Right lobe of liver (tissue), 4 donors: ENCODE results near the gene EPO.

ENCODE experiments used
- POLR2A ChIP-seq: fragments of 450-650 bp; IDR thresholded peaks from one replicate; pipeline ENCODE4 v1.6.1; 2017; ENCODE audit warnings: antibody characterized with exemption, mild to moderate bottlenecking
- TF ChIP-seq, protein P1 (sequence below), 4 donors: fragments of 200-600 bp in 3 of 4; fragments of 450-650 bp in 1 of 4; IDR thresholded peaks; one replicate each; pipeline versions ENCODE4 v1.5.1 to v1.8.0; 2016 to 2022; ENCODE audit warnings: antibody characterized with exemption in 4 of 4, mild to moderate bottlenecking in 2 of 4
- donor health status: DM: no; HTN: no; CAD: no.
- donor health status: DM: no; HTN: no; CAD: no.
- donor health status: DM: no; HTN: yes; CAD: no.

DNA sequence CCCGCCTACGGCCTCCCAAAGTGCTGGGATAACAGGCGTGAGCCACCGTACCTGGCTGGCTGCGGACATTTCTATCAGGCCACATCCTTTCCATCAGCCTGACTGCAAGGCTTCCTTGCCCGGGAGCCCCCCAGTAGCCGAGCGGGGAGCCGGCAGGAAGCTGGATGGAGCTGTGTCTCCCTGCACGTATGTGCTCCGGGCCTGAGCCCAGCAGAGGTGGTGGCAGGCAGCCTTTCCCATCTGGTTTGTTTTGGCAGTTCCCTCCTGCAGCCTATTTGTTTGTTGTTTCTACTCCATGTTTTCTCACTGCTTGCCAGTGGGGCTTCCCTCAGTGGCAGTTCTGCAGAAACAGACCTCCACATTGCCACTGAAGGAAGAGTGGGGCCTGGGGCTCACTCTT, 8.9 kb upstream of the EPO start:
- TF ChIP-seq, protein P1, sequence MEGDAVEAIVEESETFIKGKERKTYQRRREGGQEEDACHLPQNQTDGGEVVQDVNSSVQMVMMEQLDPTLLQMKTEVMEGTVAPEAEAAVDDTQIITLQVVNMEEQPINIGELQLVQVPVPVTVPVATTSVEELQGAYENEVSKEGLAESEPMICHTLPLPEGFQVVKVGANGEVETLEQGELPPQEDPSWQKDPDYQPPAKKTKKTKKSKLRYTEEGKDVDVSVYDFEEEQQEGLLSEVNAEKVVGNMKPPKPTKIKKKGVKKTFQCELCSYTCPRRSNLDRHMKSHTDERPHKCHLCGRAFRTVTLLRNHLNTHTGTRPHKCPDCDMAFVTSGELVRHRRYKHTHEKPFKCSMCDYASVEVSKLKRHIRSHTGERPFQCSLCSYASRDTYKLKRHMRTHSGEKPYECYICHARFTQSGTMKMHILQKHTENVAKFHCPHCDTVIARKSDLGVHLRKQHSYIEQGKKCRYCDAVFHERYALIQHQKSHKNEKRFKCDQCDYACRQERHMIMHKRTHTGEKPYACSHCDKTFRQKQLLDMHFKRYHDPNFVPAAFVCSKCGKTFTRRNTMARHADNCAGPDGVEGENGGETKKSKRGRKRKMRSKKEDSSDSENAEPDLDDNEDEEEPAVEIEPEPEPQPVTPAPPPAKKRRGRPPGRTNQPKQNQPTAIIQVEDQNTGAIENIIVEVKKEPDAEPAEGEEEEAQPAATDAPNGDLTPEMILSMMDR (IDR thresholded peaks at IDR 0.05): no peak
- TF ChIP-seq POLR2A: no peak
